D721Med (cell line): Measurements from ENCODE around the gene RIPOR2.

ENCODE experiments used
- DNase-seq: peaks from one replicate; pipeline ENCODE4 v3.0.0; 2011; ENCODE audit warnings: low spot score; ENCODE audit not compliant: insufficient read length
- FAIRE-seq: peaks from 2 replicates; lab custom pipeline; 2011; peaks lifted over from hg19 to GRCh38; lab: Jason Lieb, UNC
- TF ChIP-seq, protein P1 (sequence below): IDR thresholded peaks from 2 replicates; pipeline ENCODE4 v1.5.1; 2012; ENCODE audit warnings: mild to moderate bottlenecking, control low read depth; ENCODE audit not compliant: insufficient read depth; ENCODE audit errors: missing control alignments

Gene RIPOR2

DNA sequence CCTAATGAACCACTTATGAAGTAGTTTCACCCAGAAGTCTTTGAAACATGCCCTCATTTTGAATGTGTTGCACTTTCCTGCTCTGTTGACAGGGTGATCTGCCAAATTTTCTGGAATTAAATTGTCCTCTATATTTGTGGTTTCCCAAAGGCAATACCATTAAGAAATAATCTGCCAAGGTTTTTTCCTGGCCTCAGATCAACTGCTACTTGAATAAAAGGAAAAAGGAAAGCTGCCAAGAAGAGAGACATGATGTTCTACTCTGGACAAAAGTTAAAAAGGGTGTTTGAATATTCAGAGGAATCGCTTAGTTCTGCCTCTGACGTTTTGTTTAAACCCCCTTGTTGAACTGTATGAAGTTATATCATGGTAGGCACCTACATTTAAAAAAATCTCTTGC is 99.7 kb downstream of the RIPOR2 start:
- FAIRE-seq (no peak), DNase-seq (no peak)
- TF ChIP-seq, protein P1, sequence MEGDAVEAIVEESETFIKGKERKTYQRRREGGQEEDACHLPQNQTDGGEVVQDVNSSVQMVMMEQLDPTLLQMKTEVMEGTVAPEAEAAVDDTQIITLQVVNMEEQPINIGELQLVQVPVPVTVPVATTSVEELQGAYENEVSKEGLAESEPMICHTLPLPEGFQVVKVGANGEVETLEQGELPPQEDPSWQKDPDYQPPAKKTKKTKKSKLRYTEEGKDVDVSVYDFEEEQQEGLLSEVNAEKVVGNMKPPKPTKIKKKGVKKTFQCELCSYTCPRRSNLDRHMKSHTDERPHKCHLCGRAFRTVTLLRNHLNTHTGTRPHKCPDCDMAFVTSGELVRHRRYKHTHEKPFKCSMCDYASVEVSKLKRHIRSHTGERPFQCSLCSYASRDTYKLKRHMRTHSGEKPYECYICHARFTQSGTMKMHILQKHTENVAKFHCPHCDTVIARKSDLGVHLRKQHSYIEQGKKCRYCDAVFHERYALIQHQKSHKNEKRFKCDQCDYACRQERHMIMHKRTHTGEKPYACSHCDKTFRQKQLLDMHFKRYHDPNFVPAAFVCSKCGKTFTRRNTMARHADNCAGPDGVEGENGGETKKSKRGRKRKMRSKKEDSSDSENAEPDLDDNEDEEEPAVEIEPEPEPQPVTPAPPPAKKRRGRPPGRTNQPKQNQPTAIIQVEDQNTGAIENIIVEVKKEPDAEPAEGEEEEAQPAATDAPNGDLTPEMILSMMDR: no peak

DNA sequence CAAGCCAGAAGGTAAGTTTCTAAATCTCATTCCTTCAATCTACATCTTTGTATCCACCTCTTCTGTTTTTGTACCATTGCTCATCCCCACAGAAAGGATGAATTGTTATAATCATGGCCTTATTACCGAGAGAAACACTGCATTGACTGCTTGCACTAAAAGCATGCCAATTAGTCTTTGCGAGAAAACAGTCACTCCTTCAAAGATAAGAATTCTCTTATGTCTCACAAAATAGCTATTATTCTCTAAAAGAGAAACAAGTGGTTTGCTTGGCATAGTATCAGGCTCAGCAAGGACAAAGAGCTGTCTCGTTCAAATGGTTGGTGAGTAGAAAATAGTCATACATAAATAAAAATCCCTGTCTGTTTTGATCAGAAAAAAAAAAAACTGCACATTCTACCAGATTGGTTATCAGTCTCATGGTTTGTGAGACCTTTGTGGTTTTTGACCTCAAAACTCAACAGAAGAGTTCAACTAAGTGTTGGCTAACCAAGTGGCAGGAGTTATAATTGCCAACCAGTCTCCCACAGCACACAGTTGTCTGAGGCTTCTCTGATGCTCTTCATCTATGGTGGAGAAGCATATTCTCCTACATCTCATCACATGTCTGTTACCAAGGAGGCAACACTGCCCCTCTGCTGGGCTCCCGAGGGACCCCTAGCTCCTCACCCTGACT is 101.9 kb downstream of the RIPOR2 start:
- TF ChIP-seq, protein P1: no peak
- FAIRE-seq: no peak

DNA sequence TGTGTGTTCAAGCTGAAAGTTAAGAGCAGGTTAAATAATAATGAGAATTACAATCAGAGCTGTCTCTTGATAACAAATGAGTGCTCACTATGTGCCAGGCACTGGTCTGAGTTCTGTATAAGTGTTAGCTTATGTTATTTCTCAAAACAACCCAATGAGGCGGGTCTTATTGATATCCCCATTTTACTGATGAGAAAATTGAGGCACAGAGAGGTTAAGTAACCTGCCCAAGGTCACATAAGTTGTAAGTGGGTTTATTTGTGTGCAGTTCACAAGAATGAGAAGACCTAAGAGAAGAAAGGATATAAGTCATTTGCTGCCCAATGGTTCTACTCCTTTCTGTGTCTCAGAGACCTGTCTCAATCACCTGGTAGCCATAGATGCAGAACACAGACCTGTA is 103.0 kb downstream of the RIPOR2 start:
- DNase-seq (no peak), FAIRE-seq (no peak)
- TF ChIP-seq, protein P1: no peak

More for the DNA sequence above, 101.9 kb downstream of the RIPOR2 start:
- DNase-seq: no peak

DNA sequence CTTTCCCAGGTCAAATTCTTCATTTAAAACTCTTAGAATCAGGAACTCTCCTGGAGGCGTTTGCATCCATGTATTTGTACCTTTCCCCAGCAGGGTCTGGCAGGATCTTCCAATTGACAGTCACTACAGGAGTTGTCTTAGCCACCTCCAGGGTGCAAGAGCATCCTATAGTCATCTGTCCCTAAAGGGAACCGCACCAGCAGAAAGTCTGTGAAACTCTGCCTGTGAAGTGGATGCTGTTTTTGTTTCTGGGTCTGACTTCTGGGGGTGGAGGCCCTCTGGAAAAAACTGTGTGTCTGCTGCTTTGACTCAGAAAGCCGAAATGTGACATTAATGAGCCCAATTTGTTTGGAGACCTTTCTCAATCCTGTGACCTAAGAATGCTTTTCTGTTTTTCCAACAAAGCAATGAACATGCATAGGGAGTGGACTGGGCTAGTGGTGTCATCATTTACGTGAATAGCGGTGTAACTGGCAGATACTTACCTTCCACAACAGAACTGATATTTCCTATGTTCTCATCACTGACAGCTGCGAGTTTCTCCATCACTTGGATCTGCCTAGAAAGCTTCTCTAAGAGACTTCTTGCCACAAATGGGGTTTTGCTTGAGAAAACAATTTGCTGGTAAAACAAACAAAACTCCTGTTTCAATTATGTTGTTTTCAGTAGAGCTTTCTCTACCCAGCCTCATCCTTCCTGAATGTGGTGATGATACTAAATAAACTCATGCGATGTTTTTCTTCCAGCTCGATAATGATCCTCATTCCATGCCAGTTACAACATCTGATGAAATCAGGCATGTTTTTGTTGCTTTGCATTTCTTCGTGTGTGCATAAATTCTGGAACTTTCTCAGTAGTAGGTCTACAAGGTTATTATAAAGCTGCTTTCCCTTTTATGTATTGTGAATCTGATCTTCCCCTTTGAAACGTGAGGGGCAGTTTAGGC is 103.7 kb downstream of the RIPOR2 start:
- TF ChIP-seq, protein P1: no peak
- DNase-seq (no peak), FAIRE-seq (no peak)

DNA sequence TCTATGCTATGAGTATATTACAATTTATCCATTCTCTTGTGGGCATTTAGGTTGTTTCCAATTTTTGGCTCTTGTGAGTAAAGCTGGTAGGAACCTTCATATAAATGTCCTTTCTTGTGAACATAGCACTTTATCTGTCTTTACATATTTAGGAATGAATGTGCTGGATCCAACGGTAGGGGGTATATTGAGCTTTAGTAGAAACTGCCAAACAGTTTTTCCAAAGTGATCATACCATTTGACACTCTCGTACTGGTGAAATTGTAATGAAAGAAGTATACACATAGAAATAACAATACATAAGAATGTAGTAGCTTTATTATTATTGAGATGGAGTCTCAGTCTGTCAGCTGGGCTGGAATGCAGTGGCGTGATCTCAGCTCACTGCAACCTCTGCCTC is 106.1 kb downstream of the RIPOR2 start:
- no peak for FAIRE-seq
- no peak for DNase-seq

DNA sequence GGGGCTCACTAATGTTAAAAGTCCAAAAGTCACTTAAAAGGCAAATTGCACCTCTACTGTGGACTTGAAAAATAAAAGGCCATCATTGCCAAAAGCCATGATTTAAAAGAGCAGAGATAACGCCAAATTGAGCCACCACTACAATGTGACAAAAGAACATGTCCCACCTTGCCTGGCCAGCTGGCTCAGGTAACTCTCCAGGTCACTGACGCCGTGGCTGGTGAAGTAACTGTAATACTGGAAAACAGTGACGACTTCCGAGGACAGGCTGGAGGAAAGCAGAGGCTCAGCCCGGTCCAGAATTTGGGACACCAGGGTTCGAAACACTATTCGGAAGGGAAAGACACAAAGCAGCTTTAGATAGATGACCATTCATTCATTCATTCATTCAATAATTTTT is 107.8 kb downstream of the RIPOR2 start:
- FAIRE-seq: no peak
- DNase-seq: no peak
- TF ChIP-seq, protein P1: no peak

More for the DNA sequence above, 106.1 kb downstream of the RIPOR2 start:
- TF ChIP-seq, protein P1: no peak

DNA sequence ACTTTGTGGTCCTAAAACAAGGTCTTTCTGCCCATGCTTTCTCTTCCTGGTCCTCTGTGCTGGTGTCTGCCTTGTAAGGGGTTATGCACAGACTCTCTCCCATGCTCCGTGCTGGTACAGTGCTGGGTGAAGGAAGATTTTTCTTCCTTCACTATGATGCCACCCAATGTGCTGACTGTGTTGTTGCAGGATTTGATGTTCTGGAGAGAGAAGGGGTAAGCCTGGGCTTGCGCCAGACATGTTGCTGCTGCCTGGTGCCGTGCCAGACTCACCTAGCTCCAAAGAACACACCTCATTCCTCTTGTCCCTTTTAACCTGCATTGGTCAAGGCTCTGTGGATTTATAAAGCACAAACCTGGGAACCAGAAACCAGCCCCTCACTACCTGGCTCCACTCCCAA is 108.6 kb downstream of the RIPOR2 start:
- FAIRE-seq (no peak), DNase-seq (no peak)
- TF ChIP-seq, protein P1: no peak
